Gastroesophageal sphincter (tissue), 3 donors: Measurements from ENCODE around the gene UNKL.

Source experiments
- EP300 ChIP-seq: sonication (generic); formaldehyde crosslinking; IDR thresholded peaks from one replicate; pipeline ENCODE4 v1.6.1; 2017; ENCODE audit warnings: antibody characterized with exemption, mild to moderate bottlenecking
- POLR2AphosphoS5 ChIP-seq: sonication (generic); formaldehyde crosslinking; IDR thresholded peaks from one replicate; pipeline ENCODE4 v1.6.1; 2017; ENCODE audit warnings: antibody characterized with exemption
- TF ChIP-seq, protein P1 (sequence below), 4 experiments: fragments of 200-600 bp in 2 of 4; fragments of 450-650 bp in 2 of 4; sonication (generic) in 1 of 4; IDR thresholded peaks; one replicate each; pipeline ENCODE4 v1.5.1; 2017 to 2019; ENCODE audit warnings: antibody characterized with exemption in 4 of 4, mild to moderate bottlenecking in 2 of 4, moderate library complexity in 2 of 4

DNA sequence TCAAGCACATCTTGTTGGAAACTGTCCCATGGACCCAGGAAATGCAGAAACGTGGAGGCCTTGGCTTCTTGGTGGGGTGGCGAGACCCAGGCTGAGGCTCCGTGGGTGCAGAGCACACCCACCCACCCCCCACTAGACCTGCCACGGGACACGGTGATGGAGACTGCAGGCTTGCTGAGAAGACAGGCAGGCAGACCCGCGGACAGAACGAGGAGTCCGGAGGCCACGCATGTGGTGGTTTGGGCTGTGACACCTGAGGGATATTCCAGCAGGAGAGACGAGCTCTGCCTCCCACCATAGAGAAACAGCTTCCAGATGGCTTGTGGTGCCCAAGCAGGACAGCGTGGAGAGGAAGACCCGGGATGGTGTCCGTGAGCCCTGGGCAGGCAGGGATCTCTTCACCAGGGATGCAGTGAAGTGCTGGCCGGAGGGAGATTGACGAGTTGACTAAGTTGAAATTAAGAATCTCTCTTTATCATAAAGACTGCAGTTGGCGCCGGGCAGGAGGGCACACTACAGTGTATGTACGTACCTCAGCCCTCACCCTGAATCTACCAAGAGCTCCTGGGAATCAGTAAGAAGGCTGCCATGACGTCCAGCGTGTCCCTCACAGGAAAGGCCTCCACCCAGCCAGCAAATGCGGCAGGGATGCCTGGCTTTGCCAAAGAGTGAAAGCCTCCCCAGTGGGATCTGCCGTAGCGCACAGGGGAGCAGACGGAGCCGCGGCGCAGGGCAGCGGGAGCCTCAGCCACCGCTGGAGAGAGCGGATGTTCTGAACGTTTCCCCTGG lies 96.8 kb downstream of the UNKL start:
- TF ChIP-seq POLR2AphosphoS5 (no peak), EP300 (no peak)
- TF ChIP-seq, protein P1, sequence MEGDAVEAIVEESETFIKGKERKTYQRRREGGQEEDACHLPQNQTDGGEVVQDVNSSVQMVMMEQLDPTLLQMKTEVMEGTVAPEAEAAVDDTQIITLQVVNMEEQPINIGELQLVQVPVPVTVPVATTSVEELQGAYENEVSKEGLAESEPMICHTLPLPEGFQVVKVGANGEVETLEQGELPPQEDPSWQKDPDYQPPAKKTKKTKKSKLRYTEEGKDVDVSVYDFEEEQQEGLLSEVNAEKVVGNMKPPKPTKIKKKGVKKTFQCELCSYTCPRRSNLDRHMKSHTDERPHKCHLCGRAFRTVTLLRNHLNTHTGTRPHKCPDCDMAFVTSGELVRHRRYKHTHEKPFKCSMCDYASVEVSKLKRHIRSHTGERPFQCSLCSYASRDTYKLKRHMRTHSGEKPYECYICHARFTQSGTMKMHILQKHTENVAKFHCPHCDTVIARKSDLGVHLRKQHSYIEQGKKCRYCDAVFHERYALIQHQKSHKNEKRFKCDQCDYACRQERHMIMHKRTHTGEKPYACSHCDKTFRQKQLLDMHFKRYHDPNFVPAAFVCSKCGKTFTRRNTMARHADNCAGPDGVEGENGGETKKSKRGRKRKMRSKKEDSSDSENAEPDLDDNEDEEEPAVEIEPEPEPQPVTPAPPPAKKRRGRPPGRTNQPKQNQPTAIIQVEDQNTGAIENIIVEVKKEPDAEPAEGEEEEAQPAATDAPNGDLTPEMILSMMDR (IDR thresholded peaks at IDR 0.05) = no peak
